CD4-positive, alpha-beta memory T cell (primary cell): ENCODE measurements around the gene NFAT5. TPM values are rescaled to one million over a fixed set of nuclear protein-coding genes. Genes with fewer than 3 reads are reported as not detected.

Source experiments
- CTCF ChIA-PET: fragments of 350-600 bp; sonication (Branson Sonifier 250); formaldehyde crosslinking; loops from one replicate; lab custom pipeline; 2021; ENCODE audit warnings: inconsistent platforms; ENCODE audit not compliant: partially characterized antibody; lab: Charles Lee
- POLR2A ChIA-PET: fragments of 350-600 bp; sonication (Branson Sonifier 250); formaldehyde crosslinking; loops from one replicate; lab custom pipeline; 2021; ENCODE audit not compliant: partially characterized antibody; lab: Charles Lee
- DNase-seq, 5 donors: peaks; one replicate each; pipeline versions ENCODE4 v3.0.0 to v3.0.0-alpha.2; 2020 to 2022; ENCODE audit warnings: mixed read lengths in 1 of 5
- H3K27ac ChIP-seq: one replicate; pipeline ENCODE4 v1.7.0; 2013; ENCODE audit warnings: low read depth, low read length
- H3K27me3 ChIP-seq: 2 replicates; pipeline ENCODE4 v1.7.0; 2013; ENCODE audit warnings: mild to moderate bottlenecking, low read length, moderate library complexity; ENCODE audit not compliant: insufficient read depth
- H3K36me3 ChIP-seq: 2 replicates; pipeline ENCODE4 v1.7.0; 2013; ENCODE audit warnings: mild to moderate bottlenecking, low read length, moderate library complexity; ENCODE audit not compliant: insufficient read depth
- H3K4me1 ChIP-seq: 2 replicates; pipeline ENCODE4 v1.7.0; 2013; ENCODE audit warnings: mild to moderate bottlenecking, low read length, moderate library complexity; ENCODE audit not compliant: insufficient read depth
- H3K4me3 ChIP-seq, 2 donors: one replicate each; pipeline ENCODE4 v1.7.0; 2013; ENCODE audit warnings: low read length in 2 of 2, mild to moderate bottlenecking in 1 of 2
- H3K9me3 ChIP-seq, 2 donors: one replicate each; pipeline ENCODE4 v1.7.0; 2013; ENCODE audit warnings: low read length in 2 of 2, control low read depth in 1 of 2; ENCODE audit not compliant: control insufficient read depth in 1 of 2
- H3K27ac Mint-ChIP-seq, 7 donors: one replicate each; pipeline ENCODE4 v1.8.0; 2020 to 2021; ENCODE audit warnings: mixed read lengths in 7 of 7, mild to moderate bottlenecking in 6 of 7, inconsistent platforms in 3 of 7, moderate library complexity in 3 of 7
- H3K27me3 Mint-ChIP-seq, 2 donors: one replicate each; pipeline ENCODE4 v1.8.0; 2020 to 2021; ENCODE audit warnings: mixed read lengths in 2 of 2
- H3K36me3 Mint-ChIP-seq, 2 donors: one replicate each; pipeline ENCODE4 v1.8.0; 2020 to 2021; ENCODE audit warnings: mixed read lengths in 2 of 2, inconsistent platforms in 1 of 2, mild to moderate bottlenecking in 1 of 2
- H3K4me1 Mint-ChIP-seq, 4 donors: one replicate each; pipeline ENCODE4 v1.8.0; 2020 to 2021; ENCODE audit warnings: mixed read lengths in 4 of 4, mild to moderate bottlenecking in 1 of 4
- H3K4me3 Mint-ChIP-seq, 8 donors: one replicate each; pipeline ENCODE4 v1.8.0; 2020 to 2021; ENCODE audit warnings: mixed read lengths in 8 of 8, mild to moderate bottlenecking in 7 of 8, moderate library complexity in 6 of 8, inconsistent platforms in 3 of 8
- H3K9me3 Mint-ChIP-seq, 8 donors: one replicate each; pipeline ENCODE4 v1.8.0; 2020 to 2021; ENCODE audit warnings: mixed read lengths in 8 of 8, mild to moderate bottlenecking in 5 of 8, inconsistent platforms in 3 of 8, moderate library complexity in 1 of 8
- intact Hi-C: fragments of 100-400 bp; cut with micrococcal nuclease; formaldehyde crosslinking; loops from one replicate; pipeline ENCODE4 v1.15.1; 2023
- polyA plus RNA-seq, 2 donors: library from polyadenylated mRNA; unstranded; fragments of 300-500 nt; fragmentation: Illumina TruSeq; gene quantifications; one replicate each; pipeline ENCODE4 v1.2.3, GENCODE V29; 2021
- total RNA-seq, 2 experiments: library from RNA; stranded (reverse); gene quantifications; one replicate each; pipeline ENCODE4 v1.2.3, GENCODE V29; 2021

The NFAT5 gene
- total and polyA plus RNA-seq, 4 experiments from 2014 or later: 1.8 to 35.6 (median 18.7) TPM

- Mint-ChIP-seq H3K4me3 (peak overlapping the region in 1 of 8 donors; percentile 26), H3K4me1 (peaks cover 37 to 55% (median 45%) of the 10 kb centered on the region in 4 donors), H3K36me3 (peaks cover 0 to 3% of the 10 kb centered on the region in 2 donors), H3K27me3 (no peaks in the 10 kb centered on the region), H3K9me3 (no peaks in the 10 kb centered on the region), H3K27ac (no peak overlapping the region)
- DNase-seq: no peak
- no peaks in the 10 kb centered on the region for H3K36me3 ChIP-seq
- no peaks in the 10 kb centered on the region for H3K27me3 ChIP-seq
- intact Hi-C loops: no loop called here
- POLR2A ChIA-PET: no interaction called here
- H3K9me3 ChIP-seq: no peaks in the 10 kb centered on the region
- peaks cover 12% of the 10 kb centered on the region for H3K4me1 ChIP-seq
- no peak overlapping the region for H3K4me3 ChIP-seq
- CTCF ChIA-PET: interaction anchor here (0.7 to 1.2 kb wide), 2 partner anchors 29 to 664 kb away, joined by 3 read pairs; no protein-coding TSS in a partner anchor
- H3K27ac ChIP-seq: no peak overlapping the region
Observed at GRCh38 chr16:69598045-69598444, 32.3 kb downstream of the NFAT5 start.

GRCh38 chr16:69599731-69600130 lies 34.0 kb downstream of the NFAT5 start:
- Histone ChIP-seq H3K4me3 (no peak overlapping the region), H3K4me1 (peaks cover 10% of the 10 kb centered on the region), H3K27ac (no peak overlapping the region), H3K36me3 (no peaks in the 10 kb centered on the region), H3K27me3 (no peaks in the 10 kb centered on the region), H3K9me3 (no peaks in the 10 kb centered on the region)
- peaks cover 34 to 49% (median 37%) of the 10 kb centered on the region in 4 donors for H3K4me1 Mint-ChIP-seq
- intact Hi-C loops: no loop called here
- peak overlapping the region in 3 of 7 donors; percentile 3 to 80 (median 8) for H3K27ac Mint-ChIP-seq
- CTCF ChIA-PET: no interaction called here
- H3K4me3 Mint-ChIP-seq: no peak overlapping the region
- peaks cover 0 to 3% of the 10 kb centered on the region in 2 donors for H3K36me3 Mint-ChIP-seq
- no peaks in the 10 kb centered on the region for H3K9me3 Mint-ChIP-seq
- H3K27me3 Mint-ChIP-seq: no peaks in the 10 kb centered on the region
- POLR2A ChIA-PET: no interaction called here
- DNase-seq: no peak

GRCh38 chr16:69600202-69600601 lies 34.4 kb downstream of the NFAT5 start:
- H3K4me1 ChIP-seq: peaks cover 6% of the 10 kb centered on the region
- no peaks in the 10 kb centered on the region for H3K27me3 ChIP-seq
- DNase-seq: no peak
- H3K27ac ChIP-seq: no peak overlapping the region
- Mint-ChIP-seq H3K27me3 (no peaks in the 10 kb centered on the region), H3K36me3 (peaks cover 0 to 3% of the 10 kb centered on the region in 2 donors), H3K4me3 (no peak overlapping the region), H3K4me1 (peaks cover 32 to 46% (median 34%) of the 10 kb centered on the region in 4 donors), H3K9me3 (no peaks in the 10 kb centered on the region), H3K27ac (peak overlapping the region in 4 of 7 donors; percentile 1 to 80 (median 9))
- intact Hi-C loops: no loop called here
- H3K36me3 ChIP-seq: no peaks in the 10 kb centered on the region
- CTCF ChIA-PET: no interaction called here
- POLR2A ChIA-PET: no interaction called here
- no peak overlapping the region for H3K4me3 ChIP-seq
- H3K9me3 ChIP-seq: no peaks in the 10 kb centered on the region

GRCh38 chr16:69601250-69601649 lies 35.5 kb downstream of the NFAT5 start:
- CTCF ChIA-PET: interaction anchor here (1.0 kb wide), 1 partner anchor 206 kb away, joined by 3 read pairs; no protein-coding TSS in a partner anchor
- intact Hi-C loops: no loop called here

GRCh38 chr16:69606985-69607384 lies 41.2 kb downstream of the NFAT5 start:
- no peak for DNase-seq
- H3K27ac Mint-ChIP-seq: no peak overlapping the region
- Histone ChIP-seq H3K4me3 (no peak overlapping the region), H3K27ac (no peak overlapping the region), H3K9me3 (no peaks in the 10 kb centered on the region), H3K27me3 (no peaks in the 10 kb centered on the region), H3K36me3 (no peaks in the 10 kb centered on the region), H3K4me1 (peaks cover 12% of the 10 kb centered on the region)
- no peak overlapping the region for H3K4me3 Mint-ChIP-seq
- H3K36me3 Mint-ChIP-seq: peaks cover 0 to 13% of the 10 kb centered on the region in 2 donors
- H3K27me3 Mint-ChIP-seq: no peaks in the 10 kb centered on the region
- POLR2A ChIA-PET: no interaction called here
- H3K4me1 Mint-ChIP-seq: peaks cover 30 to 46% (median 40%) of the 10 kb centered on the region in 4 donors
- H3K9me3 Mint-ChIP-seq: no peaks in the 10 kb centered on the region
- intact Hi-C loops: no loop called here
- CTCF ChIA-PET: no interaction called here

More at GRCh38 chr16:69601250-69601649, 35.5 kb downstream of the NFAT5 start:
- H3K27me3 ChIP-seq: no peaks in the 10 kb centered on the region
- H3K4me1 ChIP-seq: peaks cover under 1% of the 10 kb centered on the region
- H3K4me3 ChIP-seq: no peak overlapping the region
- POLR2A ChIA-PET: no interaction called here
- Mint-ChIP-seq H3K4me1 (peaks cover 25 to 43% (median 29%) of the 10 kb centered on the region in 4 donors), H3K36me3 (peaks cover 0 to 3% of the 10 kb centered on the region in 2 donors), H3K27ac (no peak overlapping the region), H3K27me3 (no peaks in the 10 kb centered on the region), H3K9me3 (no peaks in the 10 kb centered on the region), H3K4me3 (no peak overlapping the region)
- no peak for DNase-seq
- H3K36me3 ChIP-seq: no peaks in the 10 kb centered on the region
- H3K9me3 ChIP-seq: no peaks in the 10 kb centered on the region
- H3K27ac ChIP-seq: no peak overlapping the region

- H3K36me3 Mint-ChIP-seq: peaks cover 0 to 13% of the 10 kb centered on the region in 2 donors
- peaks cover 30 to 53% (median 46%) of the 10 kb centered on the region in 4 donors for H3K4me1 Mint-ChIP-seq
- H3K27ac Mint-ChIP-seq: peak overlapping the region in 2 of 7 donors; percentile 67 to 75
- no peaks in the 10 kb centered on the region for H3K9me3 ChIP-seq
- intact Hi-C loops: no loop called here
- no peak overlapping the region for H3K27ac ChIP-seq
- no peak for DNase-seq
- H3K4me3 Mint-ChIP-seq: peak overlapping the region in 1 of 8 donors; percentile 15
- no peak overlapping the region for H3K4me3 ChIP-seq
- H3K9me3 Mint-ChIP-seq: no peaks in the 10 kb centered on the region
- CTCF ChIA-PET: no interaction called here
- H3K4me1 ChIP-seq: peaks cover 19% of the 10 kb centered on the region
- H3K36me3 ChIP-seq: no peaks in the 10 kb centered on the region
- POLR2A ChIA-PET: no interaction called here
- no peaks in the 10 kb centered on the region for H3K27me3 Mint-ChIP-seq
- no peaks in the 10 kb centered on the region for H3K27me3 ChIP-seq
Observed at GRCh38 chr16:69607674-69608073, 41.9 kb downstream of the NFAT5 start.

- no peaks in the 10 kb centered on the region for H3K9me3 ChIP-seq
- H3K27ac Mint-ChIP-seq: peak overlapping the region in 3 of 7 donors; percentile 37 to 77 (median 59)
- H3K4me3 Mint-ChIP-seq: no peak overlapping the region
- no peaks in the 10 kb centered on the region for H3K27me3 Mint-ChIP-seq
- H3K36me3 Mint-ChIP-seq: peaks cover 0 to 13% of the 10 kb centered on the region in 2 donors
- H3K4me1 Mint-ChIP-seq: peaks cover 41 to 72% (median 59%) of the 10 kb centered on the region in 4 donors
- POLR2A ChIA-PET: no interaction called here
- no peak for DNase-seq
- no peak overlapping the region for H3K4me3 ChIP-seq
- H3K27ac ChIP-seq: no peak overlapping the region
- no peaks in the 10 kb centered on the region for H3K9me3 Mint-ChIP-seq
- intact Hi-C loops: no loop called here
- no peaks in the 10 kb centered on the region for H3K36me3 ChIP-seq
- peaks cover 27% of the 10 kb centered on the region for H3K4me1 ChIP-seq
- no peaks in the 10 kb centered on the region for H3K27me3 ChIP-seq
- CTCF ChIA-PET: no interaction called here
Observed at GRCh38 chr16:69610356-69610755, 44.6 kb downstream of the NFAT5 start.
